ENCODE measurements around the gene GREM1.

DNA sequence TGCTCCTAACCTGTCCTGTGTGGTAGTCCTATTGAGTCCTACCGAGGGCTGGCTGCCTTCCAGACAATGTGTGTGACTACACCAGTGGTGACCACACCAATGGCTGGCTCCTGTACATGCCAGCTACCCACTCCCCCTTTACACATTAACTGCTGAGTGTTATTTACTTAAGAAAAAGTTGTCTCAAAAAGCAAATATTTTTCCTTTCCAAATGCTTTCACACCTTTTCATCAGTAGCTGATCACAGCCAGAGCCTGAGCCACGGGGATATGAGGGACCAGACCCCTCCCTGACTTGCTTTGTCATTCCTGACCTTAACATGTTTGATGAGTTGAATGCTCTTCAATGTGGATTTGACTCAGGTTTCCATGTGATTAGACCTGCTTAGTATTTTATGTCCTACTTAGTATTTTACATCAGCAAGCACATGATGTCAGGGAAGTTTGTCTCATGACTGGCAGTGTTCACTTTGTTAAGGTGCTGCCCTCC, 29.6 kb upstream of the GREM1 start:
- TF ChIP-seq, protein P1, sequence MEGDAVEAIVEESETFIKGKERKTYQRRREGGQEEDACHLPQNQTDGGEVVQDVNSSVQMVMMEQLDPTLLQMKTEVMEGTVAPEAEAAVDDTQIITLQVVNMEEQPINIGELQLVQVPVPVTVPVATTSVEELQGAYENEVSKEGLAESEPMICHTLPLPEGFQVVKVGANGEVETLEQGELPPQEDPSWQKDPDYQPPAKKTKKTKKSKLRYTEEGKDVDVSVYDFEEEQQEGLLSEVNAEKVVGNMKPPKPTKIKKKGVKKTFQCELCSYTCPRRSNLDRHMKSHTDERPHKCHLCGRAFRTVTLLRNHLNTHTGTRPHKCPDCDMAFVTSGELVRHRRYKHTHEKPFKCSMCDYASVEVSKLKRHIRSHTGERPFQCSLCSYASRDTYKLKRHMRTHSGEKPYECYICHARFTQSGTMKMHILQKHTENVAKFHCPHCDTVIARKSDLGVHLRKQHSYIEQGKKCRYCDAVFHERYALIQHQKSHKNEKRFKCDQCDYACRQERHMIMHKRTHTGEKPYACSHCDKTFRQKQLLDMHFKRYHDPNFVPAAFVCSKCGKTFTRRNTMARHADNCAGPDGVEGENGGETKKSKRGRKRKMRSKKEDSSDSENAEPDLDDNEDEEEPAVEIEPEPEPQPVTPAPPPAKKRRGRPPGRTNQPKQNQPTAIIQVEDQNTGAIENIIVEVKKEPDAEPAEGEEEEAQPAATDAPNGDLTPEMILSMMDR (IDR thresholded peaks at IDR 0.05): no peak
- TF ChIP-seq POLR2A (IDR thresholded peaks at IDR 0.05): no peak

Data from upper lobe of left lung (tissue), 4 donors.